ENCODE data around the gene BRI3.

DNA sequence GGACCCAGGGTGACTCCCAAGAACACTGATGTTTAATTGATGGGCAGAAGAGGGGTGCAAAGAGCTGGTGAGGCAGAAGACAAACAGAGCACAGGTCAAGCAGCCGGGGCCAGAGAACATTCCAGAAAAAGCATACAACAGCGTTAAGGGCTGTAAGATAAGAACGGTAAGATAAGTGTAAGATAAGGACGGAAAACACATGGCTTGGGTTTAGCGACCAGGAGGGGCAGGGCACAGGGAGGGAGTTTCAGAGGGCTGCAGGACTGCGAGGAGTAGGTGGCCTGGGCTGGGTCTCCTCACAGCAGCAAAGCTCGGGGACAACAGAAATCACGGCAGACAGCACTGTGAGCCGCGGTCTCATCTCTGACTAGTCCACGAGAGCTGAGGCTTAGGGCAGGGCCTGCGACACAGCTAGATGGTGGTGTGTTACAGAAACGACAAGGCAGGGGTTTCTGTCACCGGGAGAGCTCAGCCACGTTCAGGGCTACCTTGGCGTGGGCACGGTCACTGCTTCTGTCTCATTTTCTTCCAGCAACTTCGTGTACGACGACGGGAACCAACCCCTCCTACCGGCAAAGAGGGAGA is 24.6 kb downstream of the BRI3 start:
- TF ChIP-seq CTCF (IDR thresholded peaks at IDR 0.05; ENCODE audit: control extremely low read depth in 1 of 3, insufficient read depth in 1 of 3, low read depth in 1 of 3, low read length in 3 of 3): no peak
- no peak for TF ChIP-seq CEBPB (IDR thresholded peaks at IDR 0.05; ENCODE audit: low read depth, low read length)
- no peak for TF ChIP-seq FOSL1 (IDR thresholded peaks at IDR 0.05; ENCODE audit: insufficient read depth, low read depth, low read length)
- TF ChIP-seq POLR2A (IDR thresholded peaks at IDR 0.05; ENCODE audit: control extremely low read depth in 1 of 2, low read depth in 2 of 2, low read length in 2 of 2): no peak
- TF ChIP-seq RAD21 (IDR thresholded peaks at IDR 0.05 in 1 of 2, conservative IDR thresholded peaks at IDR 0.05 in 1 of 2; ENCODE audit: low read depth in 2 of 2, low read length in 2 of 2): no peak
- no peak for TF ChIP-seq ASH2L (IDR thresholded peaks at IDR 0.05; ENCODE audit: low read length)
- TF ChIP-seq RFX5 (IDR thresholded peaks at IDR 0.05; ENCODE audit: borderline replicate concordance, low read depth, low read length): no peak
- TF ChIP-seq EZH2 (IDR thresholded peaks at IDR 0.05; ENCODE audit: low read depth, low read length, severe bottlenecking): no peak
- no peak for TF ChIP-seq JUND (IDR thresholded peaks at IDR 0.05; ENCODE audit: low read length)
- no peak for TF ChIP-seq GABPA (IDR thresholded peaks at IDR 0.05; ENCODE audit: borderline replicate concordance, insufficient read depth, low read length)
